HepG2 (cell line): ENCODE results near the gene NFATC1. TPM values are rescaled to one million over a fixed set of nuclear protein-coding genes. Genes with fewer than 3 reads are reported as not detected.

Experiments
- ATAC-seq: fragments of 200-7000 bp; cut with Tn5 transposase; 3 replicates; pipeline ENCODE4 v1.9.1; 2020; ENCODE audit warnings: mild to moderate bottlenecking, moderate library complexity
- BruUV-seq: library from RNA; stranded (reverse); fragments of 400-500 nt; replicated peaks from 2 replicates; lab custom pipeline; 2021; lab: Mats Ljungman, UMichigan
- CTCF ChIA-PET: fragments of 300-600 bp; formaldehyde crosslinking; extraction: SDS; loops from one replicate; lab custom pipeline; 2021; ENCODE audit warnings: low total read pairs, inconsistent platforms, low intra/inter-chr PET ratio; lab: Yijun Ruan, JAX
- POLR2A ChIA-PET: fragments of 350-600 bp; sonication (Branson Sonifier 250); formaldehyde crosslinking; loops from one replicate; lab custom pipeline; 2020; ENCODE audit warnings: antibody characterized with exemption, inconsistent platforms; lab: Yijun Ruan, JAX
- DNase-seq: peaks from one replicate; pipeline ENCODE4 v3.0.0-alpha.2; 2015; ENCODE audit warnings: low spot score
- FAIRE-seq: peaks from 3 replicates; lab custom pipeline; 2011; peaks lifted over from hg19 to GRCh38; lab: Jason Lieb, UNC
- H2AFZ ChIP-seq: one replicate; pipeline ENCODE4 v1.6.1; 2011; ENCODE audit warnings: low read length, inconsistent platforms
- H3K27ac ChIP-seq: fragments of 300-600 bp; 3 replicates; pipeline ENCODE4 v1.8.0; 2011; ENCODE audit warnings: mixed run types, mild to moderate bottlenecking, mixed read lengths, low read length, inconsistent platforms; ENCODE audit not compliant: insufficient read depth; ENCODE audit errors: extremely low read length
- H3K27me3 ChIP-seq, 2 experiments: fragments of 200-600 bp in 1 of 2; 2 replicates in 1 of 2; 3 replicates in 1 of 2; pipeline versions ENCODE4 v1.6.0 to v1.8.0; 2011; ENCODE audit warnings: low read length in 2 of 2, mild to moderate bottlenecking in 2 of 2, moderate library complexity in 2 of 2, inconsistent platforms in 1 of 2; ENCODE audit not compliant: insufficient read depth in 2 of 2, control insufficient read depth in 1 of 2
- H3K36me3 ChIP-seq, 2 experiments: fragments of 200-600 bp in 1 of 2; replicated peaks in 1 of 2; 2 replicates in 1 of 2; 3 replicates in 1 of 2; pipeline versions ENCODE4 v1.5.1 to v1.8.0; 2011; ENCODE audit warnings: low read length in 2 of 2, inconsistent platforms in 1 of 2; ENCODE audit not compliant: insufficient read depth in 2 of 2, control insufficient read depth in 1 of 2
- H3K4me1 ChIP-seq: 2 replicates; pipeline ENCODE4 v1.5.1; 2012; ENCODE audit warnings: low read length, inconsistent platforms; ENCODE audit not compliant: insufficient read depth
- H3K4me2 ChIP-seq: 2 replicates; pipeline ENCODE4 v1.6.0; 2011; ENCODE audit warnings: low read depth, low read length, inconsistent platforms
- H3K4me3 ChIP-seq, 3 experiments: fragments of 200-600 bp in 1 of 3; sonication (generic), shearing (Covaris generic) in 1 of 3; replicated peaks in 1 of 3; 2 replicates each; pipeline ENCODE4 v1.5.1; 2011 to 2016; ENCODE audit warnings: low read length in 3 of 3, inconsistent platforms in 2 of 3, low read depth in 2 of 3, mild to moderate bottlenecking in 2 of 3, control low read depth in 1 of 3, mixed read lengths in 1 of 3; ENCODE audit not compliant: insufficient read depth in 1 of 3
- H3K79me2 ChIP-seq: one replicate; pipeline ENCODE4 v1.6.1; 2011; ENCODE audit warnings: low read length, inconsistent platforms; ENCODE audit not compliant: insufficient read depth
- H3K9ac ChIP-seq: 2 replicates; pipeline ENCODE4 v1.6.0; 2011; ENCODE audit warnings: mild to moderate bottlenecking, low read depth, low read length, inconsistent platforms; ENCODE audit not compliant: insufficient read depth
- H3K9me3 ChIP-seq: 2 replicates; pipeline ENCODE4 v1.5.1; 2012; ENCODE audit warnings: mild to moderate bottlenecking, low read length
- H4K20me1 ChIP-seq: 2 replicates; pipeline ENCODE4 v1.6.0; 2011; ENCODE audit warnings: inconsistent platforms, mild to moderate bottlenecking, low read length, moderate library complexity; ENCODE audit not compliant: insufficient read depth
- ATF2 ChIP-seq: sonication (generic); formaldehyde crosslinking; IDR thresholded peaks from 2 replicates; pipeline ENCODE4 v1.4.0; 2020; ENCODE audit warnings: missing genetic modification reagents
- CREB3 ChIP-seq: sonication (generic); formaldehyde crosslinking; IDR thresholded peaks from 2 replicates; pipeline ENCODE4 v1.5.0; 2020; ENCODE audit warnings: missing genetic modification reagents
- EP300 ChIP-seq, 3 experiments: sonication (generic) in 1 of 3; formaldehyde crosslinking in 1 of 3; IDR thresholded peaks; 2 replicates each; pipeline versions ENCODE4 v1.5.1 to v1.6.1; 2011 to 2020; ENCODE audit warnings: low read depth in 2 of 3, low read length in 2 of 3, borderline replicate concordance in 1 of 3, improper control_type of control experiment in 1 of 3, mild to moderate bottlenecking in 1 of 3, missing genetic modification reagents in 1 of 3, moderate library complexity in 1 of 3
- ETV6 ChIP-seq: sonication (generic); formaldehyde crosslinking; conservative IDR thresholded peaks from 2 replicates; pipeline ENCODE4 v1.4.0; 2020; ENCODE audit warnings: missing genetic modification reagents
- GLI4 ChIP-seq: sonication (generic); formaldehyde crosslinking; IDR thresholded peaks from 2 replicates; pipeline ENCODE4 v1.5.1; 2020; ENCODE audit warnings: missing genetic modification reagents, mild to moderate bottlenecking, moderate library complexity, borderline replicate concordance
- HOMEZ ChIP-seq: IDR thresholded peaks from 2 replicates; pipeline ENCODE4 v1.6.1; 2016; ENCODE audit warnings: low read depth
- IKZF1 ChIP-seq: fragments of 450-650 bp; IDR thresholded peaks from 2 replicates; pipeline ENCODE4 v1.7.1; 2016
- JARID2 ChIP-seq: sonication (generic); formaldehyde crosslinking; IDR thresholded peaks from 2 replicates; pipeline ENCODE4 v1.8.1; 2023; ENCODE audit warnings: missing genetic modification reagents, inconsistent platforms; ENCODE audit not compliant: insufficient replicate concordance
- PHF21A ChIP-seq: sonication (generic); formaldehyde crosslinking; IDR thresholded peaks from 2 replicates; pipeline ENCODE4 v1.5.0; 2020; ENCODE audit warnings: mild to moderate bottlenecking, missing genetic modification reagents
- RFX3 ChIP-seq: IDR thresholded peaks from 2 replicates; pipeline ENCODE4 v1.6.1; 2016; ENCODE audit warnings: missing biosample characterization, missing genetic modification reagents
- SMARCE1 ChIP-seq: fragments of 450-650 bp; IDR thresholded peaks from 2 replicates; pipeline ENCODE4 v1.6.1; 2017; ENCODE audit warnings: borderline replicate concordance
- YEATS4 ChIP-seq: sonication (generic); formaldehyde crosslinking; IDR thresholded peaks from 2 replicates; pipeline ENCODE4 v1.4.0; 2020; ENCODE audit warnings: missing genetic modification reagents, borderline replicate concordance
- ZFAT ChIP-seq: sonication (generic); formaldehyde crosslinking; conservative IDR thresholded peaks from 2 replicates; pipeline ENCODE4 v1.8.1; 2023; ENCODE audit warnings: missing genetic modification reagents, inconsistent platforms
- ZFP62 ChIP-seq: sonication (generic); formaldehyde crosslinking; IDR thresholded peaks from 2 replicates; pipeline ENCODE4 v1.4.0; 2020; ENCODE audit warnings: missing genetic modification reagents
- ZFY ChIP-seq: sonication (generic); formaldehyde crosslinking; IDR thresholded peaks from 2 replicates; pipeline ENCODE4 v1.4.0; 2020; ENCODE audit warnings: missing genetic modification reagents
- WGBS: methylation state at CpG from one replicate; pipeline ENCODE4 v1.1.6; 2017; ENCODE audit warnings: low lambda C conversion rate; 5-methylcytosine and 5-hydroxymethylcytosine counted together
- in situ Hi-C: cut with HindIII; loops from 2 replicates; pipeline ENCODE4 v1.10.0; 2017; ENCODE audit warnings: low pct_unique_long_range_greater_than_20kb; ENCODE audit not compliant: extremely low pct_ligation_motif_present
- intact Hi-C: fragments of 100-400 bp; cut with micrococcal nuclease; formaldehyde crosslinking; loops from one replicate; pipeline ENCODE4 v1.10.0; 2022; ENCODE audit not compliant: unreplicated experiment
- polyA plus RNA-seq, 8 experiments: library from polyadenylated mRNA; depleted of rRNA in 3 of 8; stranded (reverse) in 7 of 8; unstranded in 1 of 8; fragments of >200 nt; fragmentation: Illumina TruSeq in 4 of 8; extraction: Trizol in 4 of 8; gene quantifications; 2 replicates each; pipeline versions ENCODE4 v1.2.1 to v1.2.3, GENCODE V29; 2011 to 2016; ENCODE audit warnings: low read depth in 4 of 8, missing spikeins in 1 of 8, mixed read lengths in 1 of 8; ENCODE audit not compliant: insufficient read depth in 1 of 8
- total RNA-seq, 5 experiments: library from RNA; depleted of rRNA; stranded (reverse); fragments of >200 nt; fragmentation: Illumina TruSeq; extraction: Trizol; gene quantifications; 2 replicates each; pipeline ENCODE4 v1.2.3, GENCODE V29; 2016; ENCODE audit warnings: low read depth in 1 of 5

Gene NFATC1
- total and polyA plus RNA-seq, 2 of the 13 experiments (the other 11 are each of a cell fraction or from before 2014, with no cell fraction given), result not detected

- in situ Hi-C loops (no loop called here), intact Hi-C loops (no loop called here)
- 1% methylated on average over 11 of the region's 12 CpGs for WGBS
- ChIA-PET POLR2A (no interaction called here), CTCF (no interaction called here)
- no TSS peak for BruUV-seq
- H3K79me2 ChIP-seq, result no peaks in the 10 kb centered on the region
- H3K9me3 ChIP-seq, result no peaks in the 10 kb centered on the region
- no peak overlapping the region for H3K9ac ChIP-seq
- no peak for DNase-seq
- FAIRE-seq, result no peak
- H3K27ac ChIP-seq, result no peak overlapping the region
- no peak for ATAC-seq
- no peaks in the 10 kb centered on the region for H3K36me3 ChIP-seq
- no peak overlapping the region for H2AFZ ChIP-seq
- no peak overlapping the region for H3K4me3 ChIP-seq
- no peaks in the 10 kb centered on the region for H4K20me1 ChIP-seq
- H3K4me2 ChIP-seq, result no peak overlapping the region
- H3K27me3 ChIP-seq, result peaks cover 8 to 77% of the 10 kb centered on the region in 2 experiments
- no peaks in the 10 kb centered on the region for H3K4me1 ChIP-seq
- TF ChIP-seq YEATS4 (CRISPR knock-in tag), result no peak
- TF ChIP-seq ETV6 (CRISPR knock-in tag), result no peak
- no peak for TF ChIP-seq JARID2 (CRISPR knock-in tag)
- no peak for TF ChIP-seq ZFY
- no peak for TF ChIP-seq PHF21A
- TF ChIP-seq HOMEZ (CRISPR knock-in tag), result no peak
- no peak for TF ChIP-seq CREB3 (CRISPR knock-in tag)
- no peak for TF ChIP-seq ZFP62 (CRISPR knock-in tag)
- TF ChIP-seq RFX3 (CRISPR knock-in tag), result no peak
- TF ChIP-seq GLI4 (CRISPR knock-in tag), result no peak
- no peak for TF ChIP-seq EP300 (IDR thresholded peaks at IDR 0.05; ENCODE audit: low read depth in 2 of 2, low read length in 2 of 2)
- TF ChIP-seq EP300 (CRISPR knock-in tag; IDR thresholded peaks at IDR 0.05; ENCODE audit: borderline replicate concordance), result no peak
- no peak for TF ChIP-seq IKZF1
- TF ChIP-seq ATF2 (CRISPR knock-in tag), result no peak
- no peak for TF ChIP-seq ZFAT (CRISPR knock-in tag)
- TF ChIP-seq SMARCE1, result no peak
Observed at GRCh38 chr18:79468119-79468789, 72.5 kb downstream of the NFATC1 start.
